GM23338 (cell line): Measurements from ENCODE around the gene PSMC3. TPM values are rescaled to one million over a fixed set of nuclear protein-coding genes. Genes with fewer than 3 reads are reported as not detected.

ENCODE experiments used
- ATAC-seq: fragments of 200-7000 bp; cut with Tn5 transposase; 3 replicates; pipeline ENCODE4 v1.9.1; 2020
- DNase-seq: peaks from one replicate; pipeline ENCODE4 v3.0.0-alpha.2; 2015; ENCODE audit warnings: low spot score
- H2AFZ ChIP-seq: fragments of 200-600 bp; sonication (generic); 2 replicates; pipeline ENCODE4 v1.8.0; 2016; ENCODE audit warnings: antibody characterized with exemption, mild to moderate bottlenecking, moderate library complexity
- H3F3A ChIP-seq: fragments of 200-600 bp; sonication (generic); replicated peaks from 2 replicates; pipeline ENCODE4 v1.8.0; 2017; ENCODE audit warnings: antibody characterized with exemption, mixed run types, low read depth
- H3K27ac ChIP-seq: fragments of 200-600 bp; sonication (generic); 2 replicates; pipeline ENCODE4 v1.6.1; 2016; ENCODE audit warnings: low read depth
- H3K27me3 ChIP-seq: fragments of 200-600 bp; sonication (generic); 2 replicates; pipeline ENCODE4 v1.8.0; 2016; ENCODE audit warnings: mild to moderate bottlenecking, mixed run types, moderate library complexity; ENCODE audit not compliant: insufficient read depth
- H3K36me3 ChIP-seq: fragments of 200-600 bp; sonication (generic); 2 replicates; pipeline ENCODE4 v1.8.0; 2016; ENCODE audit warnings: mild to moderate bottlenecking; ENCODE audit not compliant: insufficient read depth
- H3K4me1 ChIP-seq: fragments of 200-600 bp; sonication (generic); 2 replicates; pipeline ENCODE4 v1.8.0; 2016; ENCODE audit warnings: mild to moderate bottlenecking, moderate library complexity; ENCODE audit not compliant: insufficient read depth
- H3K4me2 ChIP-seq: fragments of 200-600 bp; sonication (generic); 2 replicates; pipeline ENCODE4 v1.7.1; 2017; ENCODE audit warnings: mixed run types
- H3K4me3 ChIP-seq: fragments of 200-600 bp; sonication (generic); 2 replicates; pipeline ENCODE4 v1.6.1; 2016; ENCODE audit warnings: mixed run types
- H3K79me2 ChIP-seq: fragments of 200-600 bp; sonication (generic); replicated peaks from 2 replicates; pipeline ENCODE4 v1.8.0; 2017; ENCODE audit warnings: mild to moderate bottlenecking; ENCODE audit not compliant: insufficient read depth
- H3K9me2 ChIP-seq: fragments of 200-600 bp; sonication (generic); 2 replicates; pipeline ENCODE4 v1.8.0; 2017; ENCODE audit not compliant: insufficient read depth
- H4K20me1 ChIP-seq: fragments of 200-600 bp; sonication (generic); replicated peaks from 2 replicates; pipeline ENCODE4 v1.8.0; 2017; ENCODE audit warnings: mild to moderate bottlenecking; ENCODE audit not compliant: insufficient read depth
- H3K27ac Mint-ChIP-seq: 2 replicates; pipeline ENCODE4 v1.8.0; 2020; ENCODE audit warnings: inconsistent platforms, mild to moderate bottlenecking, moderate library complexity, mixed read lengths
- H3K27me3 Mint-ChIP-seq: 3 replicates; pipeline ENCODE4 v1.8.0; 2022; ENCODE audit warnings: low read depth, mild to moderate bottlenecking, moderate library complexity, mixed read lengths, inconsistent platforms; ENCODE audit not compliant: insufficient read depth, poor library complexity
- H3K36me3 Mint-ChIP-seq: 3 replicates; pipeline ENCODE4 v1.8.0; 2021; ENCODE audit warnings: low read depth, mild to moderate bottlenecking, inconsistent platforms, moderate library complexity, mixed read lengths
- H3K4me1 Mint-ChIP-seq: 3 replicates; pipeline ENCODE4 v1.8.0; 2020; ENCODE audit warnings: mild to moderate bottlenecking, inconsistent platforms, mixed read lengths
- H3K4me3 Mint-ChIP-seq: 3 replicates; pipeline ENCODE4 v1.8.0; 2021; ENCODE audit warnings: moderate library complexity, mild to moderate bottlenecking, inconsistent platforms, mixed read lengths
- H3K9me3 Mint-ChIP-seq: 3 replicates; pipeline ENCODE4 v1.8.0; 2020; ENCODE audit warnings: moderate library complexity, mild to moderate bottlenecking, inconsistent platforms, mixed read lengths
- CREB1 ChIP-seq: fragments of 250-450 bp; sonication (Bioruptor Pico); IDR thresholded peaks from 2 replicates; pipeline ENCODE4 v1.5.0; 2020; ENCODE audit warnings: low read depth, mild to moderate bottlenecking, moderate library complexity
- ETS1 ChIP-seq: IDR thresholded peaks from 2 replicates; pipeline ENCODE4 v1.6.1; 2016; ENCODE audit warnings: antibody characterized with exemption
- EZH2 ChIP-seq: fragments of 200-600 bp; sonication (generic); IDR thresholded peaks from one replicate; pipeline ENCODE4 v1.8.0; 2017; ENCODE audit warnings: antibody characterized with exemption, mild to moderate bottlenecking, low read depth; ENCODE audit not compliant: unreplicated experiment
- EZH2phosphoT487 ChIP-seq: fragments of 200-600 bp; sonication (generic); IDR thresholded peaks from one replicate; pipeline ENCODE4 v1.8.1; 2018; ENCODE audit warnings: antibody characterized with exemption; ENCODE audit not compliant: unreplicated experiment
- JUNB ChIP-seq: IDR thresholded peaks from one replicate; pipeline ENCODE4 v1.6.1; 2016; ENCODE audit warnings: antibody characterized with exemption; ENCODE audit not compliant: unreplicated experiment
- NANOG ChIP-seq: IDR thresholded peaks from 2 replicates; pipeline ENCODE4 v1.6.1; 2016; ENCODE audit warnings: antibody characterized with exemption, borderline replicate concordance
- POLR2AphosphoS5 ChIP-seq: IDR thresholded peaks from 2 replicates; pipeline ENCODE4 v1.6.1; 2016; ENCODE audit warnings: antibody characterized with exemption, low read depth
- REST ChIP-seq: IDR thresholded peaks from one replicate; pipeline ENCODE4 v1.6.1; 2018; ENCODE audit warnings: antibody characterized with exemption; ENCODE audit not compliant: unreplicated experiment
- STAT1 ChIP-seq: IDR thresholded peaks from one replicate; pipeline ENCODE4 v1.6.1; 2016; ENCODE audit warnings: antibody characterized with exemption; ENCODE audit not compliant: unreplicated experiment
- ZNF114 ChIP-seq: fragments of 250-450 bp; sonication (Bioruptor Pico); IDR thresholded peaks from 2 replicates; pipeline ENCODE4 v1.5.0; 2020; ENCODE audit warnings: mild to moderate bottlenecking, moderate library complexity
- ZNF331 ChIP-seq: fragments of 250-450 bp; sonication (Bioruptor Pico); IDR thresholded peaks from 2 replicates; pipeline ENCODE4 v1.5.0; 2020; ENCODE audit warnings: low read depth, mild to moderate bottlenecking, moderate library complexity
- polyA plus RNA-seq: library from polyadenylated mRNA; unstranded; fragments of >200 nt; fragmentation: Nextera tagmentation; extraction: Ambion mirVana; gene quantifications from 2 replicates; pipeline ENCODE4 v1.2.1, GENCODE V29; 2016
- total RNA-seq: library from RNA; depleted of rRNA; stranded (reverse); fragments of >200 nt; shearing (Covaris generic); gene quantifications from 2 replicates; pipeline ENCODE4 v1.2.3, GENCODE V29; 2014
- TF ChIP-seq, protein P1 (sequence below): fragments of 250-450 bp; sonication (Bioruptor Pico); IDR thresholded peaks from 2 replicates; pipeline ENCODE4 v1.5.0; 2020; ENCODE audit warnings: mild to moderate bottlenecking, moderate library complexity
- TF ChIP-seq, protein P2 (sequence below), 2 experiments: fragments of 200-600 bp in 1 of 2; sonication (generic) in 1 of 2; conservative IDR thresholded peaks; 2 replicates each; pipeline versions ENCODE4 v1.5.1 to v1.6.1; 2016 to 2017; ENCODE audit warnings: antibody characterized with exemption in 2 of 2, low read depth in 2 of 2, mild to moderate bottlenecking in 2 of 2, moderate library complexity in 1 of 2

PSMC3 gene
- total and polyA plus RNA-seq, 2 experiments from 2014 or later: 147 to 190 TPM

DNA sequence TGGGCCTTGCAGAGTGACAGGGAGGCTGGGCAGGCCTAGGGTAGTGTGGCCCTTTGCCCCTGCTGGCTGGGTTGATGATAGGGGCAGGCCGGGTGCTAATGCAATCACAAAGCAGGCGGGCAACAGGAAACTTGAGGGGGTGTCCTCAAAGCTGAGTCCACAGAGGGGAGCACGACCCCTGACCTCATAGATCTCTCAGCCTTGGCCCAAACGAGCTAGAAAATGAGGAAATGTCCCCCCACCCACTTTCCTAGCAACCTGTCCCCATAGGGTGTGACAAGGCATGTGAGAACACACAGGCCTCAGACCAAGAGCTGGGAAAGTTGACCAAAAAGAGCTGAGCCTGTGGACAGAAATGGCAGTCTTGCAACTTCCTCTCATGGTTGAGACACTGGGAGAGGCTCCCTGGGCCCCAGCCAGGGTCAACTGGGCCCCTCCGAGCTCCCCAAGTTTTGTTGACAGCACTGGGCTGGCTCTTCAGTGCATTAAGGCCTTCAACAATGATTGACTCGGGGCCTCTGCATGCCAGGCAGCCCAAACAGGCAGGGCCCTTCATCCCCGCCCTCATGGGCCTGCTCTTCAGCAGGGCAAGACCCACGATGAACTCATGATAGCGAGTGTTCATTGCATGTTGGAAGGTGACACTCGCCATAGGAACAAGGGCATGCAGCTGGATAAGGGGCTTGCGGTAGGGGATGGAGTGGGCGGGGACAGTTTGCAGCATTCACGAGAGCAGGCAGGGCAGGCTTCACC, 38.1 kb downstream of the PSMC3 start:
- Histone ChIP-seq H3K4me1 (no peaks in the 10 kb centered on the region), H3K9me2 (no peaks in the 10 kb centered on the region), H3K27me3 (no peaks in the 10 kb centered on the region), H3K79me2 (no peaks in the 10 kb centered on the region), H3K4me2 (no peak overlapping the region), H3K27ac (no peak overlapping the region), H2AFZ (peak overlapping the region; percentile 66; the same call in 1 of the 2 replicates), H3F3A (no peaks in the 10 kb centered on the region), H3K4me3 (no peak overlapping the region), H3K36me3 (no peaks in the 10 kb centered on the region), H4K20me1 (no peaks in the 10 kb centered on the region)
- ATAC-seq: no peak
- no peak for DNase-seq
- Mint-ChIP-seq H3K4me3 (no peak overlapping the region), H3K27ac (no peak overlapping the region), H3K4me1 (no peaks in the 10 kb centered on the region; the same call in 2 of the 3 replicates), H3K9me3 (no peaks in the 10 kb centered on the region), H3K36me3 (no peaks in the 10 kb centered on the region), H3K27me3 (peaks cover 8% of the 10 kb centered on the region)
- TF ChIP-seq ZNF331 (no peak), NANOG (no peak), REST (no peak), CREB1 (CRISPR knock-in tag) (no peak), EZH2 (no peak), STAT1 (no peak), ZNF114 (no peak), JUNB (no peak), ETS1 (no peak), POLR2AphosphoS5 (no peak), EZH2phosphoT487 (no peak)
- TF ChIP-seq, protein P1, sequence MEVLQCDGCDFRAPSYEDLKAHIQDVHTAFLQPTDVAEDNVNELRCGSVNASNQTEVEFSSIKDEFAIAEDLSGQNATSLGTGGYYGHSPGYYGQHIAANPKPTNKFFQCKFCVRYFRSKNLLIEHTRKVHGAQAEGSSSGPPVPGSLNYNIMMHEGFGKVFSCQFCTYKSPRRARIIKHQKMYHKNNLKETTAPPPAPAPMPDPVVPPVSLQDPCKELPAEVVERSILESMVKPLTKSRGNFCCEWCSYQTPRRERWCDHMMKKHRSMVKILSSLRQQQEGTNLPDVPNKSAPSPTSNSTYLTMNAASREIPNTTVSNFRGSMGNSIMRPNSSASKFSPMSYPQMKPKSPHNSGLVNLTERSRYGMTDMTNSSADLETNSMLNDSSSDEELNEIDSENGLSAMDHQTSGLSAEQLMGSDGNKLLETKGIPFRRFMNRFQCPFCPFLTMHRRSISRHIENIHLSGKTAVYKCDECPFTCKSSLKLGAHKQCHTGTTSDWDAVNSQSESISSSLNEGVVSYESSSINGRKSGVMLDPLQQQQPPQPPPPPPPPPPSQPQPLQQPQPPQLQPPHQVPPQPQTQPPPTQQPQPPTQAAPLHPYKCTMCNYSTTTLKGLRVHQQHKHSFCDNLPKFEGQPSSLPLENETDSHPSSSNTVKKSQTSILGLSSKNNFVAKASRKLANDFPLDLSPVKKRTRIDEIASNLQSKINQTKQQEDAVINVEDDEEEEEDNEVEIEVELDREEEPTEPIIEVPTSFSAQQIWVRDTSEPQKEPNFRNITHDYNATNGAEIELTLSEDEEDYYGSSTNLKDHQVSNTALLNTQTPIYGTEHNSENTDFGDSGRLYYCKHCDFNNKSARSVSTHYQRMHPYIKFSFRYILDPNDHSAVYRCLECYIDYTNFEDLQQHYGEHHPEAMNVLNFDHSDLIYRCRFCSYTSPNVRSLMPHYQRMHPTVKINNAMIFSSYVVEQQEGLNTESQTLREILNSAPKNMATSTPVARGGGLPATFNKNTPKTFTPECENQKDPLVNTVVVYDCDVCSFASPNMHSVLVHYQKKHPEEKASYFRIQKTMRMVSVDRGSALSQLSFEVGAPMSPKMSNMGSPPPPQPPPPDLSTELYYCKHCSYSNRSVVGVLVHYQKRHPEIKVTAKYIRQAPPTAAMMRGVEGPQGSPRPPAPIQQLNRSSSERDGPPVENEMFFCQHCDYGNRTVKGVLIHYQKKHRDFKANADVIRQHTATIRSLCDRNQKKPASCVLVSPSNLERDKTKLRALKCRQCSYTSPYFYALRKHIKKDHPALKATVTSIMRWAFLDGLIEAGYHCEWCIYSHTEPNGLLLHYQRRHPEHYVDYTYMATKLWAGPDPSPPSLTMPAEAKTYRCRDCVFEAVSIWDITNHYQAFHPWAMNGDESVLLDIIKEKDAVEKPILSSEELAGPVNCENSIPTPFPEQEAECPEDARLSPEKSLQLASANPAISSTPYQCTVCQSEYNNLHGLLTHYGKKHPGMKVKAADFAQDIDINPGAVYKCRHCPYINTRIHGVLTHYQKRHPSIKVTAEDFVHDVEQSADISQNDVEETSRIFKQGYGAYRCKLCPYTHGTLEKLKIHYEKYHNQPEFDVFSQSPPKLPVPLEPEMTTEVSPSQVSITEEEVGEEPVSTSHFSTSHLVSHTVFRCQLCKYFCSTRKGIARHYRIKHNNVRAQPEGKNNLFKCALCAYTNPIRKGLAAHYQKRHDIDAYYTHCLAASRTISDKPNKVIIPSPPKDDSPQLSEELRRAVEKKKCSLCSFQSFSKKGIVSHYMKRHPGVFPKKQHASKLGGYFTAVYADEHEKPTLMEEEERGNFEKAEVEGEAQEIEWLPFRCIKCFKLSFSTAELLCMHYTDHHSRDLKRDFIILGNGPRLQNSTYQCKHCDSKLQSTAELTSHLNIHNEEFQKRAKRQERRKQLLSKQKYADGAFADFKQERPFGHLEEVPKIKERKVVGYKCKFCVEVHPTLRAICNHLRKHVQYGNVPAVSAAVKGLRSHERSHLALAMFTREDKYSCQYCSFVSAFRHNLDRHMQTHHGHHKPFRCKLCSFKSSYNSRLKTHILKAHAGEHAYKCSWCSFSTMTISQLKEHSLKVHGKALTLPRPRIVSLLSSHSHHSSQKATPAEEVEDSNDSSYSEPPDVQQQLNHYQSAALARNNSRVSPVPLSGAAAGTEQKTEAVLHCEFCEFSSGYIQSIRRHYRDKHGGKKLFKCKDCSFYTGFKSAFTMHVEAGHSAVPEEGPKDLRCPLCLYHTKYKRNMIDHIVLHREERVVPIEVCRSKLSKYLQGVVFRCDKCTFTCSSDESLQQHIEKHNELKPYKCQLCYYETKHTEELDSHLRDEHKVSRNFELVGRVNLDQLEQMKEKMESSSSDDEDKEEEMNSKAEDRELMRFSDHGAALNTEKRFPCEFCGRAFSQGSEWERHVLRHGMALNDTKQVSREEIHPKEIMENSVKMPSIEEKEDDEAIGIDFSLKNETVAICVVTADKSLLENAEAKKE (CRISPR knock-in tag): no peak
- TF ChIP-seq, protein P2, sequence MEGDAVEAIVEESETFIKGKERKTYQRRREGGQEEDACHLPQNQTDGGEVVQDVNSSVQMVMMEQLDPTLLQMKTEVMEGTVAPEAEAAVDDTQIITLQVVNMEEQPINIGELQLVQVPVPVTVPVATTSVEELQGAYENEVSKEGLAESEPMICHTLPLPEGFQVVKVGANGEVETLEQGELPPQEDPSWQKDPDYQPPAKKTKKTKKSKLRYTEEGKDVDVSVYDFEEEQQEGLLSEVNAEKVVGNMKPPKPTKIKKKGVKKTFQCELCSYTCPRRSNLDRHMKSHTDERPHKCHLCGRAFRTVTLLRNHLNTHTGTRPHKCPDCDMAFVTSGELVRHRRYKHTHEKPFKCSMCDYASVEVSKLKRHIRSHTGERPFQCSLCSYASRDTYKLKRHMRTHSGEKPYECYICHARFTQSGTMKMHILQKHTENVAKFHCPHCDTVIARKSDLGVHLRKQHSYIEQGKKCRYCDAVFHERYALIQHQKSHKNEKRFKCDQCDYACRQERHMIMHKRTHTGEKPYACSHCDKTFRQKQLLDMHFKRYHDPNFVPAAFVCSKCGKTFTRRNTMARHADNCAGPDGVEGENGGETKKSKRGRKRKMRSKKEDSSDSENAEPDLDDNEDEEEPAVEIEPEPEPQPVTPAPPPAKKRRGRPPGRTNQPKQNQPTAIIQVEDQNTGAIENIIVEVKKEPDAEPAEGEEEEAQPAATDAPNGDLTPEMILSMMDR (conservative IDR thresholded peaks at IDR 0.05; ENCODE audit: low read depth in 2 of 2): no peak
